ENCODE data around the gene LRRC18.

Gene LRRC18

DNA sequence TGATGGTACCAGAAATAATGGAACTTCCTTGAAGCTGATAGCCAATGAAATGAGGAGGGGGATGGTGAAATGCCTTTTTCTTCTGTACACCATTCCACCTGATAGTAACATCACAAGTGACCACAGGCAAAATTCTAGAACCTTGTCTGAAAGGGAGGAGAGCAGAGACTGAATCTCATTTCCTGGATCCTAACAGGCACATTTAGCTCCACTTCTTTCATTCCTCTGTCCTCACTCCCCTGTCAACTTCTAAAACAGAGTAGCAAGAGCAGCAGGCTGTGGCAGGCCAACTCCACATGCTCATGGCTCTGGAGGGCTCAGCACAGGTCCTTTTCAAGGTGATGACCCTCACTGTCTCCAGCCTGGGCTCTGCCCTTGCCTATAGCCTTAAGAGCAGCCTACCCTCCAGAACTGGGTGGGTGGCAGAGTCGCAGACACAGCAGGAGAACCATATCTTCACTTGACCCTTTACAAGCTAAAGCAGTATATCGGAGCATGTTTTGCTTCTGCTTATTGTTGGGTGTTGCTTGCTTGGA, at the start of gene LRRC18:
TSS of gene LRRC18 (minus strand) at position 51 of the 536 bp plus-strand sequence. CDS start 25,685 bp downstream, outside the sequence.
- no peaks in the 10 kb centered on the region for H3K9me3 Mint-ChIP-seq

DNA sequence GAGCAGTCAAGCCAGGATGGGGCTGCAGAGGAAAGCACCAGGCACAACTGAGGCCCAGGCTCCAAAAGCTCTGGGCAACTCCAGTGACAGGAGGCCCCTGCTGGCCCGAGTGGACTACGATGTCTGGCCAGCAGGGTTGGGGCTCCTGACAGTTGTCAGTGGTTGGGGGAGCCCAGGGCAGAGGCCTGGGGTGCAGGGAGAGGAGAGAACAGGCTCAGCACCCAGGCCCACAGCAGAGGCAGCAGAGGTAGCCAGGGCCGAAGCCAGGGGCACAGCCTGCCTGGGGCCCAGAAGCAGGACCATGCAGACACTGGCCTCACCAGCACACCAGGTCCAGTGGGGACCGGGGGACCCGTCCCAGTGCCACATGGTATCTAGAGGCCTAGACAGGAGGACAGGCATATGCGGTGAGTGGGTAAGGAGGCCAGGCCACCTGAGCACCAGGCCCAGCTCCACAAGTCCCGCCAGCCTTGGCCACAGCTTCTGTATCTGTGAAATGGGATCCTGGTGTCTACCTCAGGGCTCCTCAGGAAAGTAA, 46.0 kb upstream of the LRRC18 start:
- peak; percentile 43 for ATAC-seq
- Mint-ChIP-seq H3K36me3 (peaks cover 40% of the 10 kb centered on the region), H3K9me3 (no peaks in the 10 kb centered on the region), H3K4me1 (no peaks in the 10 kb centered on the region), H3K27me3 (no peaks in the 10 kb centered on the region), H3K27ac (peak overlapping the region; percentile 6), H3K4me3 (no peak overlapping the region)

More for the DNA sequence above, at the start of gene LRRC18:
- Mint-ChIP-seq H3K27me3 (no peaks in the 10 kb centered on the region), H3K4me1 (no peaks in the 10 kb centered on the region), H3K27ac (peak within 1 kb of the TSS; percentile 30), H3K36me3 (peaks cover 78% of the 10 kb centered on the region), H3K4me3 (no peak within 1 kb of the TSS)
- ATAC-seq: no peak

DNA sequence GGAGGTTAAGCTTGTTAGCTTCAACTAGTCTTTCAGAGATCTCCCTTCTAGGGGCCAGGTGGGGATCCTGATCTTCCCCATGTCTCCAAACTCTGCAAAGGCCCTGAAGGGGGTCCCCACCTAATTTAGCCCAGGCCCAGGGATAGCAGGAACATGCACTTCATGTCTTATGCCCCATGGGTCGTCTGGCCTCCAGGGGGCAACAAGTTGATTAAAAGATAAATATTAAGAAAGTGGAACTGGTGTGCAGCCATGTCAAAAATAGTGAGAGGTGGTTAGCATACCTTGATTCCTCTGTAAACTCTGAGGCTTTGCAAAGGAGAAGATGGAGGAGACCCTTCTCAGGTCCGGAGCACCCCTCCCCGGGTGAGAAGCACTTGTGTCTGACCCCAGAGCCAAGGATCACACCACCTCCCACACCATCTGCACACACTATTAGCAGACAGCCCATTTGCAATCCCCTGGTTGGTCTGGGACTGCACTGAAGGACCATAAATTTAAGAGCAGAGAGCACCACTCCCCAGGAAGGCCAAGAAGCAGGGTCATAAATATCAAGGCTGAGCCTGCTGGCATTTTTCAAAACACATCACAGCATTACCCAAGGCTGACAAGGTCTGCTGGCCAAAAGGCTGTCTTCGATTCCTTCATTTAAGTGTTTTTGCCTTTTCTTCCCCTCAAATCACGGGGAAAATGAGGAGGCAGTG, 44.2 kb upstream of the LRRC18 start:
- H3K4me3 Mint-ChIP-seq: no peak overlapping the region

DNA sequence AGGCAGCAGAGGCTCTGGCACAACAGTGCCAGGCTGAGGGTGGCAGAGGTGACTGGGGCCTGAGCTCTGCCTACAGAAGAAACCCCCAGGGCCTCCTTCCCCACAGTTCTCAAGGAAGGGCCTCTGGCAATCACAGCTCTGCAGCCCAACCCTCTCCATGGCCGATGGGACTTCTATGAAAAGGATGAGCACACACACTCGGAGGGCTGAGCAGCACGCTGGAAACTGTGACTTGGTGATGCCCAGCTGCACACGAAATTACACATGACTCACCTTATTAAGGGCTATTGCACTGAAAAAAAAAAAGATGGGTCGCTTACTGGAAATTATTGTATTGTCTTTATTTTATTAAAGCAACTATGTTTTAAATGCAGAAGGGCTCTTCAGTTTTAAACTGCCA, 42.9 kb upstream of the LRRC18 start:
- H3K27me3 Mint-ChIP-seq: no peaks in the 10 kb centered on the region
- ATAC-seq: no peak
- peaks cover 65% of the 10 kb centered on the region for H3K36me3 Mint-ChIP-seq
- H3K27ac Mint-ChIP-seq: no peak overlapping the region
- H3K4me1 Mint-ChIP-seq: no peaks in the 10 kb centered on the region
- no peak overlapping the region for H3K4me3 Mint-ChIP-seq
- H3K9me3 Mint-ChIP-seq: no peaks in the 10 kb centered on the region

More for the DNA sequence above, 44.2 kb upstream of the LRRC18 start:
- H3K27ac Mint-ChIP-seq: no peak overlapping the region
- no peak for ATAC-seq
- H3K9me3 Mint-ChIP-seq: no peaks in the 10 kb centered on the region
- H3K4me1 Mint-ChIP-seq: no peaks in the 10 kb centered on the region
- H3K36me3 Mint-ChIP-seq: peaks cover 54% of the 10 kb centered on the region
- H3K27me3 Mint-ChIP-seq: no peaks in the 10 kb centered on the region

DNA sequence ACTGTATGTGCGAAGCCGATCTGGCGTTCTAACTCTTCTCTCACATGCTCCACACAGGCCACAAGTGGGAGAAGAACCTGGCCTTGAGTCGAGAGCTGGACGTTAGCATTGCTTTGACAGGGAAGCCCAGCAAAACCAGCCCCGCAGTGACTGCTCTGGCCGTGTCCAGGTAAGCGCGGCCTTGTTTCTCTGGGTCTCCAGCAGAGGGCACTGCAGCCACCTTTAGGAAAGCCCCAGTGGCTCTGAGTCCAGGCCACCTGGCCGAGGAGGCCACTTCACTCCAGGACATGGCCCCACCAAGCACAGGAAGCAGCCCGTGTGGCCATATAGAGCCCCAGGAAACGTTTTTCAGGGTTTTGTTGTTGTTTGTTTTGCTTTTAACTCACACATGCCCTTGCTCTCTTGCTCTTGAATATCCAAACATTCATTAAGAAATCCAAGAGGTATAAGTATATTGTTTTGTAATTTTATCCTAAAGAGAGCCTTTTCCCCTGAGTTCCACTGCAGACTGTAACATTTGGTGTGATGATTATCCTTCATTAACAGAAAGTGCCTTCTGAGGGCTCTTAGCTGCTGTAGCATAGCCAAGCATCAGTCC, 41.8 kb upstream of the LRRC18 start:
- Mint-ChIP-seq H3K4me1 (no peaks in the 10 kb centered on the region), H3K27ac (no peak overlapping the region), H3K27me3 (no peaks in the 10 kb centered on the region), H3K9me3 (no peaks in the 10 kb centered on the region), H3K36me3 (peaks cover 77% of the 10 kb centered on the region), H3K4me3 (no peak overlapping the region)
- no peak for ATAC-seq

DNA sequence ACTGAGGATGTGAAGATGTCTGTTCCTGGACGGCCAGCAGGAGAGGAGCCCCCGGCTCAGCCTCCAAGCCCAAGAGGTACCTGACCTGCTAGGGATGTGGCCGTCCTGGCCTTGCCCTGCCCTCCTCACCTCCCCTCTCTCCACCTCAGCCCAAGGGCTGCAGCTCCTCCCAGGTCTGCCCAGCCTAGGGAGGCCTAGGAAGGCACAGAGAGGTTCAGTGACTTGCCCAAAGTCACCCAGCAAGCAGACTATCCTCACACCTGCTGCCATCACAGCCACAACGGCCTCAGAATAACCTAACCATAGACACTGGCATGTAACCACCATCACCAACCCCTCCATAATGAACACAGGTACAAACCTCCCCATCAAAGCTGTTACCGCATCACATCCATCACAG, 38.7 kb upstream of the LRRC18 start:
- no peak for ATAC-seq
- Mint-ChIP-seq H3K4me3 (no peak overlapping the region), H3K4me1 (no peaks in the 10 kb centered on the region), H3K9me3 (no peaks in the 10 kb centered on the region), H3K36me3 (peaks cover 83% of the 10 kb centered on the region), H3K27me3 (no peaks in the 10 kb centered on the region), H3K27ac (no peak overlapping the region)

DNA sequence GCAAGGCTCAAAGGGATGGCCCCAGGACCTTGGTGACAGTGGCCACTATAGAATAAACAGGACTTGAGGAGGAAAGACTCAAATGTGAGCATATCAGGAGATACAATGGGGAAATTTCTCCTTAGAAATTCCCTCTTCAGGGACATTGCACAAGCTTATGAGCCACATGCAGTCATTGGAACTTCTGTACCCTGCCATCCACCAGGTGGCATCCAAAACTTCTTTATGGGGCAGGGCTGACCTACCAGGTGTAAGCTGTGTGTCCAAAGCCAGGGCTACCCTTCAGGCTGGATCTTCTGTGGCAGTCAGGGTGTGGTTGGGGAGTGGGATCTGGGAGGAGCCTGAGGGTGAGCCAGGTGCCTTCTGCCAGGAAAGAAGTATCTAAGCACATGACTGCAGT, 36.6 kb upstream of the LRRC18 start:
- no peak for ATAC-seq
- Mint-ChIP-seq H3K9me3 (no peaks in the 10 kb centered on the region), H3K27me3 (no peaks in the 10 kb centered on the region), H3K36me3 (peaks cover 85% of the 10 kb centered on the region), H3K27ac (peak overlapping the region; percentile 1), H3K4me3 (no peak overlapping the region), H3K4me1 (no peaks in the 10 kb centered on the region)

DNA sequence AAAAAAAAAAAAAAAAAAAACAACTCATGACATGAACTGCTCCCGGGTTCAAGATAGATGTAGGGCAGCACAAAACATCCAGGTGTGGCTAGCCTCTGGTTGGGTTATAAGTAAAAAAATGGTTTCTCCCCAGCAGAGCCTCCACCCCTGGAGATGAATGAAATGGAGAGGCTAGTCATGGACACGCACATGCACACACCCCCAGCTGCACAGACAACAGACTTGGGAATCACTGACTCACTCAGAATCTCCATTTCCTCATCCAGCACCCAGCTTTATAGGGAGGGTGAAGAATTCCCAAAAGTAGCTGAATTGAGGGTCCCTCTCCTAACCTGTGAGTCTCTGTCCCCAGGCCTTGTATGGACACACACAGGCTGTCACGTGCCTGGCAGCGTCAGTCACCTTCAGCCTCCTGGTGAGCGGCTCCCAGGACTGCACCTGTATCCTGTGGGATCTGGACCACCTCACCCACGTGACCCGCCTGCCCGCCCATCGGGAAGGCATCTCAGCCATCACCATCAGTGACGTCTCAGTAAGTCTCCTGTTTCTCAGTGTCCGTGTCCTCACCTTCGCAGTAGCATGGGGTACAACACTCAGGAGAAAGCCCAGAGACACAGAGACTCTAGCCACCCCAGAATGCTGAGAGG, 35.0 kb upstream of the LRRC18 start:
- H3K27me3 Mint-ChIP-seq: no peaks in the 10 kb centered on the region
- H3K4me1 Mint-ChIP-seq: no peaks in the 10 kb centered on the region
- H3K36me3 Mint-ChIP-seq: peaks cover 94% of the 10 kb centered on the region
- H3K9me3 Mint-ChIP-seq: no peaks in the 10 kb centered on the region
- no peak overlapping the region for H3K27ac Mint-ChIP-seq
- ATAC-seq: no peak
- H3K4me3 Mint-ChIP-seq: no peak overlapping the region

DNA sequence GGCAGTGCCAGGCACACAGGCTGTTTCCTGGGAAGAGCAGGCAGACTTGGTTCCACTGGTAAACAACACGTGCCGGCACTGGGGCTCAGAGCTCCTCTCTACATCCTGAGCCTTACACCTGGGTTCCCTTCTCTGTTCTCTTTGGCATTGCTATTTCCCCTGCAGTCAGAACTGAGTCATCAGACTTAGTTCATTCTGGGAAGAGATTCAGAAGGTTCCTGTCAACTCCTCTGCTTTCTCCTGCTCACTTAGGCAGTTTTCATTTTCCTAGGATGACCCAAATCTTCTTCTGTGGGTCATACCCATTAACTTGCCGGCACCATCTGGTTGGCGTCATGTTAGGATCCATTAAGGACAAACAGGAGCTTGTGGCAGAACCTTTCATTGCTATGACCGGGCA, 33.4 kb upstream of the LRRC18 start:
- no peak overlapping the region for H3K4me3 Mint-ChIP-seq
- ATAC-seq: no peak
- no peaks in the 10 kb centered on the region for H3K27me3 Mint-ChIP-seq
- no peaks in the 10 kb centered on the region for H3K9me3 Mint-ChIP-seq
- no peak overlapping the region for H3K27ac Mint-ChIP-seq
- H3K36me3 Mint-ChIP-seq: peaks cover 92% of the 10 kb centered on the region
- H3K4me1 Mint-ChIP-seq: no peaks in the 10 kb centered on the region

DNA sequence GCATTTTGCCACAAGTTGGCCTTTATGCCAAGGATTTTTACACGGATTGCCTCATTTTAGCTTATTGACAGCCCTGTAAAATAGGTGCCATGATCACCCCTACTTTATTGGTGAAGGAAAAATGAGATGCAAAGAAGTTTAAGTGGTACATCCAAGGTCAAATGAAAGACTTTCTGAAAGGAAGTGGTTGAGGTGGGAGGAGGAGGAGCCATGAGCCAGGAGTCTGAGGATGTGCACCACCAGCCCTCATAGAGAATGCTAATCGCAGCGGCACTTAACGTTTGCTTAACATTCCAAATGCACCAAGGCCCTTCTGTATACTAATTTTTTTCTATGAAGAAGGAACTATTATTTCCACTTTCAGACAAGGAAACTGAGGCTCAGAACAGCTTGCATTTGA, 31.0 kb upstream of the LRRC18 start:
- no peaks in the 10 kb centered on the region for H3K27me3 Mint-ChIP-seq
- ATAC-seq: no peak
- H3K9me3 Mint-ChIP-seq: no peaks in the 10 kb centered on the region
- no peak overlapping the region for H3K27ac Mint-ChIP-seq
- H3K4me1 Mint-ChIP-seq: no peaks in the 10 kb centered on the region
- no peak overlapping the region for H3K4me3 Mint-ChIP-seq
- H3K36me3 Mint-ChIP-seq: peaks cover 92% of the 10 kb centered on the region

DNA sequence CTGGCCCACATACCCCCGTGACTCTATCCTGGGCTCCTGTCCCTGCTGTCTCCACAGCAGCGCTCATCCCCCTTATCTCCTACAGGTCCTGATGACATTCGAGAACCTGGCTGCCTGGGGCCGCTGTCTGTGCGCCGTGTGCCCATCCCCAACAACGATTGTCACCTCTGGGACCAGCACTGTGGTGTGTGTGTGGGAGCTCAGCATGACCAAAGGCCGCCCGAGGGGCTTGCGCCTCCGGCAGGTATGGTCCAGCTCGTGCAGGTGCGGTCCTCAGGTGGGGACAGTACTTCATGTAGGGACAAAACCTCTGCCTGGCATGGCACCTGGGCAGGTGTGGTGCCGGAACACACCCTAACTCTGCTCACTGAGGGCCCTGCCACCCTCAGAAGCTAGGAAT, 30.4 kb upstream of the LRRC18 start:
- Mint-ChIP-seq H3K27me3 (no peaks in the 10 kb centered on the region), H3K9me3 (no peaks in the 10 kb centered on the region), H3K27ac (peak overlapping the region; percentile 36), H3K4me3 (no peak overlapping the region), H3K36me3 (peaks cover 92% of the 10 kb centered on the region), H3K4me1 (no peaks in the 10 kb centered on the region)
- no peak for ATAC-seq

DNA sequence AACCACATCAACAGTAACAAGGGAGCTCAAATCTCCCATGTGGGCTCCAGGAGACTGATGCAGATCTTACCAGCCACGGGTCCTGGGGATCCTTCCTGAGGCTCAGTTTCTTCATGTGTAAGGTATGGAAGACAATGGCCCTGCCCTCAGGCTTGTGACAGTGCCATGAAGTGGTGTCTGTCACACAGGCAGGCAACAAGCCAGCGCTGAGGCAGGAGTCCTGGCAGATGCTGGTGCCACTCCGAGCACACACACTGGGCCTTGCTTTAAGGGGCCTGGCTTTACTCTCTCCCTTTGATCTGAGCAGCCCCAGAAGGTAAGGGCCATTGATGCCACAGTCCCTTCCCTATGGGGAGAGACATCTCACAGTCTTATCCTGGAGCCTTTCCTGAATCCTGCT, 28.4 kb upstream of the LRRC18 start:
- ATAC-seq: no peak
- peaks cover 84% of the 10 kb centered on the region for H3K36me3 Mint-ChIP-seq
- H3K27ac Mint-ChIP-seq: peak overlapping the region; percentile 29

DNA sequence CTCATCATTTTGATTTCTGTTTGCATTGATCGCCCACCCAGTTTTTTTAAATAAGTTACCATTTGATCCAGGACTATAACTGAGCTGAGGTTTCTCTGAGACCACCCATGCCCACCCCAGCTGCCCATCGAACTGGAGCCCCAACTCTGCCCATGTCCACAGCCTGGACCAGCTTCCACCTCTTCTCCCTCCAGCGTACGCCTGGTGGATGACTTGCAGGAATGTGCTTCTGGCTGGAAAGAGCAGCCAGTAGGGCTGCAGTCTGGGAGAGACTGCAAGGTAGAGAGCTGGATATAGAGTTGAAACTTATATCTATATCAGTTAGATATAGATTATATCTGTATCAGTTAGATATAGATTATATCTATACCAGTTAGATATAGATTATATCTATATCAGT, 25.8 kb upstream of the LRRC18 start:
- Mint-ChIP-seq H3K27ac (no peak overlapping the region), H3K9me3 (no peaks in the 10 kb centered on the region), H3K4me1 (no peaks in the 10 kb centered on the region), H3K27me3 (no peaks in the 10 kb centered on the region), H3K36me3 (peaks cover 72% of the 10 kb centered on the region), H3K4me3 (no peak overlapping the region)
- ATAC-seq: no peak

More for the DNA sequence above, 28.4 kb upstream of the LRRC18 start:
- Mint-ChIP-seq H3K4me1 (no peaks in the 10 kb centered on the region), H3K27me3 (no peaks in the 10 kb centered on the region), H3K9me3 (no peaks in the 10 kb centered on the region), H3K4me3 (no peak overlapping the region)

DNA sequence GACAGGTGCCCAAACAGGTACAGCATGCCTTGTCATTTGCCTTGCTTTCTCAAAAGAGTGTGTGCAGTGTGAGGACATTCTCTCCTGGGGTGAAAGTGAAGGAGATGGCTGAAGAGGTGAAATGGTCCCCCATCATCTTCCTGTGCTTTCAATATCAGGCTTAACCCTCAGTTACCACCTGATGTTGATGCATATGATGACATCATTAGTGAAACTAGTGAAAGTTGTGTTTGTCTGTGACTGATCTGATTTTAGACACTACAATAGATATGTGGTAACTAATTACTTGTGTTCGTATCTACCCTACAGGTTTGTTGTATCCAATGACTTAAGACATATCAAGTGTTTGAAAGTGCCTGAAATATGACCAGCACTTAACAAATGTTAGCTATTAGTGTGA, 24.4 kb upstream of the LRRC18 start:
- no peak overlapping the region for H3K27ac Mint-ChIP-seq
- H3K4me1 Mint-ChIP-seq: no peaks in the 10 kb centered on the region
- ATAC-seq: no peak
- H3K4me3 Mint-ChIP-seq: no peak overlapping the region
- no peaks in the 10 kb centered on the region for H3K9me3 Mint-ChIP-seq
- no peaks in the 10 kb centered on the region for H3K27me3 Mint-ChIP-seq
- H3K36me3 Mint-ChIP-seq: peaks cover 72% of the 10 kb centered on the region

DNA sequence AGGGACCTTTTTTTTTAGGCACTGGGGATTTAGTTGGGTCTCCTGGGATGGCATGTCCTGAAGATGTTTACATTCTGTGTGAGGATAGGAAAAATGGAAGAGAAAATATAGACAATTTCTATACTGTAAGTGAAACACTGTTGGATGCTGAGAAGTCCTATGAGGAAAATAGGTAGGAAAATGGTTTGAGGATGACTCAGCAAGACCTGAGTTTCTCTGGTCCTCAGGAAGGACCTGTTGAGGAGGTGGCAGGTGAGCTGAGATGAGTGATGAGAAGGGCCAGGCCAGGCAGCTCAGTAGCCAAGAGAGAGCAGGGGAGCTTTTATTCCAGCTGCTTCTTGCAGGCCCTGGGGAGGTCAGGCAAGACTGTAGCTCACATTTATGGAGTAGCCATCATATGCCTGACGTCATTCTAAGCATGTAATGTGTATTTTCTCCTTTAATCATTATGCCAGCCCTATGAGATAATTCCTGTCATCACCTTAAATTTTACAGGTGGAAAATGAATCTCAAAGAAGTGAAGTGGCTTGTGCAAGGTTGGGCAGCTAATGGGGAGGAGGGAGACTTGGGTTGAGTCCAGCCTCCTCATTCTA, 19.1 kb upstream of the LRRC18 start:
- Mint-ChIP-seq H3K36me3 (peaks cover 58% of the 10 kb centered on the region), H3K9me3 (no peaks in the 10 kb centered on the region), H3K27ac (peak overlapping the region; percentile 70), H3K4me1 (peaks cover 7% of the 10 kb centered on the region), H3K27me3 (no peaks in the 10 kb centered on the region), H3K4me3 (no peak overlapping the region)
- no peak for ATAC-seq
